Keratinocyte (primary cell): ENCODE measurements around the gene CRYBB1. TPM values are rescaled to one million over a fixed set of nuclear protein-coding genes. Genes with fewer than 3 reads are reported as not detected.

Source experiments
- DNase-seq: peaks from one replicate; pipeline ENCODE4 v3.0.0-alpha.2; 2011; ENCODE audit warnings: low read depth, missing footprints, low spot score
- FAIRE-seq: peaks from 2 replicates; lab custom pipeline; 2011; peaks lifted over from hg19 to GRCh38; lab: Jason Lieb, UNC
- H2AFZ ChIP-seq: 2 replicates; pipeline ENCODE4 v1.6.0; 2012; ENCODE audit warnings: low read length, control low read depth, inconsistent platforms; ENCODE audit not compliant: control insufficient read depth
- H3K27ac ChIP-seq: 2 replicates; pipeline ENCODE4 v1.5.1; 2011; ENCODE audit warnings: low read length; ENCODE audit not compliant: control insufficient read depth, insufficient read depth
- H3K27me3 ChIP-seq: 3 replicates; pipeline ENCODE4 v1.6.0; 2011; ENCODE audit warnings: low read length; ENCODE audit not compliant: control insufficient read depth, insufficient read depth; ENCODE audit errors: extremely low read depth
- H3K36me3 ChIP-seq, 2 experiments: 2 replicates in 1 of 2; 3 replicates in 1 of 2; pipeline ENCODE4 v1.5.1; 2011; ENCODE audit warnings: low read length in 2 of 2, mild to moderate bottlenecking in 1 of 2; ENCODE audit not compliant: control insufficient read depth in 2 of 2, insufficient read depth in 2 of 2; ENCODE audit errors: extremely low read depth in 1 of 2
- H3K4me1 ChIP-seq: 3 replicates; pipeline ENCODE4 v1.5.1; 2011; ENCODE audit warnings: low read length; ENCODE audit not compliant: control insufficient read depth, insufficient read depth; ENCODE audit errors: extremely low read depth
- H3K4me2 ChIP-seq: 3 replicates; pipeline ENCODE4 v1.6.0; 2011; ENCODE audit warnings: low read depth, low read length; ENCODE audit not compliant: control insufficient read depth, insufficient read depth; ENCODE audit errors: extremely low read depth
- H3K4me3 ChIP-seq, 3 experiments: fragments of 200-600 bp in 1 of 3; sonication (generic) in 1 of 3; 2 replicates in 2 of 3; 3 replicates in 1 of 3; pipeline ENCODE4 v1.5.1; 2011 to 2016; ENCODE audit warnings: low read length in 3 of 3, mild to moderate bottlenecking in 3 of 3, control low read depth in 2 of 3, inconsistent platforms in 1 of 3, low read depth in 1 of 3, mixed read lengths in 1 of 3, mixed run types in 1 of 3, moderate library complexity in 1 of 3; ENCODE audit not compliant: control insufficient read depth in 2 of 3, insufficient read depth in 2 of 3; ENCODE audit errors: extremely low read depth in 1 of 3
- H3K79me2 ChIP-seq: 2 replicates; pipeline ENCODE4 v1.6.0; 2012; ENCODE audit warnings: low read length; ENCODE audit not compliant: control insufficient read depth, insufficient read depth
- H3K9ac ChIP-seq: 3 replicates; pipeline ENCODE4 v1.6.0; 2011; ENCODE audit warnings: low read length; ENCODE audit not compliant: control insufficient read depth, insufficient read depth; ENCODE audit errors: extremely low read depth
- H3K9me1 ChIP-seq: 3 replicates; pipeline ENCODE4 v1.6.0; 2011; ENCODE audit warnings: low read length; ENCODE audit not compliant: control insufficient read depth, insufficient read depth; ENCODE audit errors: extremely low read depth
- H3K9me3 ChIP-seq: 2 replicates; pipeline ENCODE4 v1.5.1; 2012; ENCODE audit warnings: low read depth, low read length; ENCODE audit not compliant: control insufficient read depth
- H4K20me1 ChIP-seq: 3 replicates; pipeline ENCODE4 v1.6.0; 2011; ENCODE audit warnings: low read length; ENCODE audit not compliant: control insufficient read depth, insufficient read depth; ENCODE audit errors: extremely low read depth
- CTCF ChIP-seq, 3 experiments: IDR thresholded peaks in 1 of 3; conservative IDR thresholded peaks in 1 of 3; optimal IDR thresholded peaks in 1 of 3; 2 replicates in 2 of 3; 3 replicates in 1 of 3; pipeline versions ENCODE3 to v1.5.1; 2011; ENCODE audit warnings: low read length in 3 of 3, mild to moderate bottlenecking in 3 of 3, moderate library complexity in 2 of 3, control low read depth in 1 of 3, inconsistent platforms in 1 of 3; ENCODE audit not compliant: insufficient read depth in 2 of 3; ENCODE audit errors: extremely low read depth in 1 of 3
- EZH2 ChIP-seq: IDR thresholded peaks from one replicate; pipeline ENCODE4 v1.6.1; 2012; ENCODE audit warnings: inconsistent platforms, mild to moderate bottlenecking, low read length, moderate library complexity
- dilution Hi-C: fragments of 300-500 bp; cut with MboI; formaldehyde crosslinking; loops from one replicate; pipeline ENCODE4 v1.7.0; 2020; ENCODE audit warnings: low sequenced_read_pairs; ENCODE audit not compliant: extremely low pct_ligation_motif_present
- polyA plus RNA-seq, 5 experiments: library from polyadenylated mRNA; depleted of rRNA in 3 of 5; stranded (reverse) in 3 of 5; stranded (forward) in 1 of 5; unstranded in 1 of 5; fragments of >200 nt; gene quantifications; 1 replicate in 1 of 5; 2 replicates in 3 of 5; 3 replicates in 1 of 5; pipeline versions ENCODE4 v1.2.1 to v1.2.3, GENCODE V29; 2011 to 2012; ENCODE audit warnings: missing spikeins in 2 of 5, low read depth in 1 of 5, low replicate concordance in 1 of 5

Gene CRYBB1
- polyA plus RNA-seq, 1 donor (not counting 4 experiments of a cell fraction or from before 2014, with no cell fraction given): not detected

GRCh38 chr22:26623984-26624383, 6.2 kb upstream of the CRYBB1 start:
- no peak for DNase-seq
- Histone ChIP-seq H3K9me3 (no peaks in the 10 kb centered on the region), H3K27ac (no peak overlapping the region), H3K4me3 (no peak overlapping the region), H3K9ac (no peak overlapping the region), H3K27me3 (peaks cover 4% of the 10 kb centered on the region), H3K79me2 (no peaks in the 10 kb centered on the region), H3K4me1 (no peaks in the 10 kb centered on the region), H3K9me1 (no peaks in the 10 kb centered on the region), H2AFZ (no peak overlapping the region), H4K20me1 (no peaks in the 10 kb centered on the region), H3K4me2 (no peak overlapping the region), H3K36me3 (no peaks in the 10 kb centered on the region)
- FAIRE-seq: no peak
- TF ChIP-seq CTCF (optimal IDR thresholded peaks at IDR 0.05 in 1 of 3, IDR thresholded peaks at IDR 0.05 in 1 of 3, conservative IDR thresholded peaks at IDR 0.05 in 1 of 3; ENCODE audit: extremely low read depth in 1 of 3, insufficient read depth in 2 of 3, low read length in 3 of 3) (no peak), EZH2 (no peak)
- dilution Hi-C loops: no loop called here

GRCh38 chr22:26621663-26622062, 3.8 kb upstream of the CRYBB1 start, which contains the start of gene CRYBA4:
Gene CRYBA4, plus strand, starts transcription at chr22:26621963. Its CDS starts 634 bp downstream, at chr22:26622597.
- Histone ChIP-seq H3K4me3 (no peak within 1 kb of the TSS), H4K20me1 (no peaks in the 10 kb centered on the region), H2AFZ (no peak within 1 kb of the TSS), H3K9ac (no peak within 1 kb of the TSS), H3K27me3 (peaks cover 9% of the 10 kb centered on the region), H3K9me1 (no peaks in the 10 kb centered on the region), H3K79me2 (no peaks in the 10 kb centered on the region), H3K4me2 (no peak within 1 kb of the TSS), H3K4me1 (no peaks in the 10 kb centered on the region), H3K9me3 (no peaks in the 10 kb centered on the region), H3K36me3 (no peaks in the 10 kb centered on the region), H3K27ac (no peak within 1 kb of the TSS)
- no peak for FAIRE-seq
- DNase-seq: no peak
- dilution Hi-C loops: no loop called here
- no peak for TF ChIP-seq CTCF (optimal IDR thresholded peaks at IDR 0.05 in 1 of 3, IDR thresholded peaks at IDR 0.05 in 1 of 3, conservative IDR thresholded peaks at IDR 0.05 in 1 of 3; ENCODE audit: extremely low read depth in 1 of 3, insufficient read depth in 2 of 3, low read length in 3 of 3)
- no peak for TF ChIP-seq EZH2
